ENCODE measurements around the gene CKB.

Gene CKB

GRCh38 chr14:103524002-103524935 is 1.6 kb upstream of the CKB start:
- TF ChIP-seq, protein P1, sequence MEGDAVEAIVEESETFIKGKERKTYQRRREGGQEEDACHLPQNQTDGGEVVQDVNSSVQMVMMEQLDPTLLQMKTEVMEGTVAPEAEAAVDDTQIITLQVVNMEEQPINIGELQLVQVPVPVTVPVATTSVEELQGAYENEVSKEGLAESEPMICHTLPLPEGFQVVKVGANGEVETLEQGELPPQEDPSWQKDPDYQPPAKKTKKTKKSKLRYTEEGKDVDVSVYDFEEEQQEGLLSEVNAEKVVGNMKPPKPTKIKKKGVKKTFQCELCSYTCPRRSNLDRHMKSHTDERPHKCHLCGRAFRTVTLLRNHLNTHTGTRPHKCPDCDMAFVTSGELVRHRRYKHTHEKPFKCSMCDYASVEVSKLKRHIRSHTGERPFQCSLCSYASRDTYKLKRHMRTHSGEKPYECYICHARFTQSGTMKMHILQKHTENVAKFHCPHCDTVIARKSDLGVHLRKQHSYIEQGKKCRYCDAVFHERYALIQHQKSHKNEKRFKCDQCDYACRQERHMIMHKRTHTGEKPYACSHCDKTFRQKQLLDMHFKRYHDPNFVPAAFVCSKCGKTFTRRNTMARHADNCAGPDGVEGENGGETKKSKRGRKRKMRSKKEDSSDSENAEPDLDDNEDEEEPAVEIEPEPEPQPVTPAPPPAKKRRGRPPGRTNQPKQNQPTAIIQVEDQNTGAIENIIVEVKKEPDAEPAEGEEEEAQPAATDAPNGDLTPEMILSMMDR (IDR thresholded peaks at IDR 0.05; ENCODE audit: insufficient read depth, low read length, missing control alignments), result no peak
- CTCF ChIA-PET, result interaction anchor here (11.0 kb wide), 1 partner anchor 21 kb away, joined by 368 read pairs; no protein-coding TSS in a partner anchor
- POLR2A ChIA-PET, result no interaction called here
- no peak for DNase-seq (ENCODE audit: low read depth, low spot score)
- no peak overlapping the region for H3K4me3 ChIP-seq (ENCODE audit: low read depth, low read length)

- CTCF ChIA-PET, result interaction anchor here (11.0 kb wide), 1 partner anchor 21 kb away, joined by 368 read pairs; no protein-coding TSS in a partner anchor
- H3K4me3 ChIP-seq (ENCODE audit: low read depth, low read length), result no peak overlapping the region
- TF ChIP-seq, protein P1 (IDR thresholded peaks at IDR 0.05; ENCODE audit: insufficient read depth, low read length, missing control alignments), result no peak
- no peak for DNase-seq (ENCODE audit: low read depth, low spot score)
- POLR2A ChIA-PET, result no interaction called here
These were observed 935 bp upstream of the CKB start for GRCh38 chr14:103523575-103523954.

DNA sequence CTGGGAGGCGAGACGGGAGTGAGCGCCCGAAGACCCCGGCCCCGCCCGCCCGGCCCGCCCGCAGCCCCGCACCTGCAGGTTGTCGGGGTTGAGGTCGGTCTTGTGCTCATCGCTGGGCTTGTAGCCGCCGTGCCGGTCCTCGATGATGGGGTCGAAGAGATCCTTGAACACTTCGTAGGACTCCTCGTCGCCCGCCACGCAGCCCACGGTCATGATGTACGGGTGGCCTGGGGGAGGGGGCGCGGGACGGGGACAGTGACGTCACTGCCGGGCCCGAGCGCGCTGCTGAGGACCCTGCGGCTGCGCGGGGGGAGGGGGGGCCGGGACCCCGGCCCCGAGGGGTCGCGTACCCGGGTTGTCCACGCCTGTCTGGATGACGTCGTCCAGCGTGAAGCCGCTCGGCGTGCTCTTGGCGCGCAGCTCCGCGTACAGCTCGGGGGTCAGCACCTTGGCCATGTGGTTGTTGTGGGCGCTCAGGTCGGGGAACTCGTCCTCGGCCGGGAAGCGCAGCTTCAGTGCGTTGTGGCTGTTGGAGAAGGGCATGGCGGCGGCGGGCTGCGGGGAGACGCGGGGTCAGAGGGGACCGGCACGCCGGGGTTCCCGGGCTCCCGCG is 573 bp downstream of the CKB start:
- ChIA-PET POLR2A (interaction anchor here (1.0 kb wide), 2 partner anchors 19 to 30 kb away, joined by 3 to 4 read pairs; no protein-coding TSS in a partner anchor), CTCF (interaction anchor here (0.8 to 11.0 kb wide), 5 partner anchors 7 to 77 kb away, joined by 3 to 368 read pairs (median 5); partner anchors contain the start of gene TRMT61A)
- no peak for DNase-seq (ENCODE audit: low read depth, low spot score)
- TF ChIP-seq, protein P1 (IDR thresholded peaks at IDR 0.05; ENCODE audit: insufficient read depth, low read length, missing control alignments), result no peak
- H3K4me3 ChIP-seq (ENCODE audit: low read depth, low read length), result peak overlapping the region; percentile 57

DNA sequence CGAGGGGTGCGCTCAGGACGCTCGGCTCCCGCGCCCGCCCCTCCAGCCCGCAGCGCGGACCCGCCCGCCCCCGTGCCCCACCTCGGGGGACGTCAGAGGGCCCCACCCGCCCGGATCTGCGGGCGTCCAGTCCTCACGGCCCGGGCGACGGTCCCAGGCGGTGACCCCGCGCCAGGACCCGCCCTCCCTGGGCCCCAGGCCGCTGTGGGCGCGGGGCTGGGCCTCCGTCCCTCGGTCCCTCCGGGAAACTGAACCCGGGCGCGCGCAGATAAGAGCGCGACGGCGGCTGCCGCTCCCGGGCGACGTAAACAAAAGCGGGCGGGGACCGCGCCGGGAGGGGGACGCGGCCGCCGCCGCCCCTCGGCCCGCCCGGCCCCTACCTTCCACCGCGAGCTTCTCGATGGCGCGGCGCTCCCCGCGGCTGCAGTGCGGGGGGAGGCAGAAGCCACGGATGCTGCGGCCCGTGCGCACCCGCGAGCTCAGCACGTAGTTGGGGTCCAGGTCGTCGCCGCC is 1.1 kb downstream of the CKB start:
- POLR2A ChIA-PET, result interaction anchor here (1.0 to 1.4 kb wide), 2 partner anchors 19 to 31 kb away, joined by 3 to 5 read pairs; no protein-coding TSS in a partner anchor
- TF ChIP-seq, protein P1 (IDR thresholded peaks at IDR 0.05; ENCODE audit: insufficient read depth, low read length, missing control alignments), result no peak
- no peak for DNase-seq (ENCODE audit: low read depth, low spot score)
- peak overlapping the region; percentile 57 for H3K4me3 ChIP-seq (ENCODE audit: low read depth, low read length)
- CTCF ChIA-PET, result interaction anchor here (0.7 to 11.0 kb wide), 9 partner anchors 8 to 76 kb away, joined by 3 to 368 read pairs (median 4); partner anchors contain the start of gene TRMT61A

DNA sequence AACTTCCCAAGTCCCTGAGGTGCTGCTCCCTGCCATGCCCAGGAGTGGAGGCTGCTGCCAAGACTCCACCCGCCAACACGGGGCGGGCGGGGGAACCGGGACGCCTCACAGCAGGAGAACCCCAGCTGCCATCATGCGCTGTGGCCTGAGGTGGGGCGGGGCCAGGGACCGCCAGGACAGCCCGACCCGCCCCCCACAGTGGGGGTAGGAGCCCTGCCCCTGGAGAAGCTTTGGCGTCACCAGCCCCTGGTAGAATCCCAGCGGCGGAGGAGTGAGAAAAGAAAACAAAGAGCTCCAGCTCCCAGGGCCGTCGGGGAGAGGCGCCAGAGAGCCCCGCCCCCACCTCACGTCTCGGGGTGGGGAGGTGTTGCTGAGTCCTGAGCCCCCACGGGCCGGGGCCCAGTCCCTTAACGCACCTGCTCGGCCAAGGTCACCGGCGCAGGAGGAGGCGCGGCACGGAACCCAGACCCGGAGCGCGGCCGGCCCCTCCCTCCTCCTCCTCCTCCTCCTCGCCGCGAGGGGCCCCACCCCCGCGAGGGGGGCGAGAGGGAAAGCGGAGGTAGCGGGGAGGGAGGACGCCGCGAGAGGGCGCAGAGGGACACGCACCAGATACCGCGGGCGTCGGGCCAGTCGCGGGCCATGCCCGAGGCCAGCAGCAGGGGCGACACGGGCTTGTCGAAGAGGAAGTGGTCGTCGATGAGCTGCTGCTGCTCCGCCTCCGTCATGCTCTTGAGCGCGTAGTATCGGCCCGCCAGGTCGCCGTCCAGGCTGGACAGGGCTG is 1.8 kb downstream of the CKB start:
- TF ChIP-seq, protein P1 (IDR thresholded peaks at IDR 0.05; ENCODE audit: insufficient read depth, low read length, missing control alignments), result peak; percentile 69
- DNase-seq (ENCODE audit: low read depth, low spot score), result no peak
- ChIA-PET CTCF (interaction anchor here (0.7 to 11.0 kb wide), 8 partner anchors 8 to 41 kb away, joined by 3 to 368 read pairs (median 4); partner anchors contain the start of gene TRMT61A), POLR2A (interaction anchor here (0.7 to 1.4 kb wide), 3 partner anchors 20 to 33 kb away, joined by 3 to 5 read pairs (median 3); no protein-coding TSS in a partner anchor)
- H3K4me3 ChIP-seq (ENCODE audit: low read depth, low read length), result peak overlapping the region; percentile 46

All from AG04449 (cell line).